ENCODE results near the gene ETV3. TPM values are rescaled to one million over a fixed set of nuclear protein-coding genes. Genes with fewer than 3 reads are reported as not detected.

The ETV3 gene
- polyA plus RNA-seq, 3 donors = 4.8 to 62.3 (median 6.3) TPM

DNA sequence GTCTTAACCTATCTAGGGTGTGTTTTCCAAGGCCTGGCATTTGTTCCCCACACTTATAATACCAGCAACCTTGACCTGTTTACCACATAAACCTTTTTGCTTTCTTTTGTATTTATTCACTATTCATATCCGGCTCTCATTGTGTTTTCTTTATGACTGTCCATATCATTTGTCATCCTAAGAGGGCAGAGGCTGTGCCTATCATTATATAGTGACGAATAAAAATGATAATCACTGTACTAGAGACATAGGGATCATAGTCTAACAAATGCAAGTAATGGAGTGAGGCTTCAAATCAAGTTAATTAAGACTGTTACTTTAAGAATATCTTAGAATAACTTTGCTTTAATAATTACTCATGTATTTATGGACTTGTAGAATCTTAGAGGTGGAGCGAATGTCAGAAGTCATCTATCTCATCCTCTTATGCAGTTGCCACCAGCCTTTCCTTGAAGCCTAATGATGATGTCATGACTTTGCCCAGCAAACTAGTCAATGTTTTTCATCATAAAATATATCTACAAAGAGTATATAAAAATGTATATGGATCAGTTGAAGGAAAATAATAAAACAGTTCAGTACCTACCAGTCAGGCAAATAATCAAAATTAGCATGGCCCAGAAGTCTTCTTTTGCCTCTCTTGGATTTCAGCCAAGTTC, 4.7 kb upstream of the ETV3 start:
- Mint-ChIP-seq H3K9me3 (no peaks in the 10 kb centered on the region), H3K27me3 (ENCODE audit: low read depth in 3 of 3) (peaks cover 0 to 5% (median 0%) of the 10 kb centered on the region in 3 donors), H3K36me3 (no peaks in the 10 kb centered on the region), H3K4me3 (no peak overlapping the region), H3K4me1 (peaks cover 13% of the 10 kb centered on the region), H3K27ac (peak overlapping the region in 1 of 7 donors; percentile 15)
- DNase-seq = no peak
- H3K9ac ChIP-seq (ENCODE audit: insufficient read depth, low read length, poor library complexity, severe bottlenecking) = no peak overlapping the region
- peaks cover 14 to 17% of the 10 kb centered on the region in 2 donors for H3K4me1 ChIP-seq (ENCODE audit: control insufficient read depth in 1 of 2, insufficient read depth in 2 of 2, low read length in 2 of 2)
- no CpG with 5 or more reads among the region's 3 CpGs for WGBS (ENCODE audit: insufficient coverage)
- H2AFZ ChIP-seq (ENCODE audit: insufficient read depth, low read depth, low read length, poor library complexity, severe bottlenecking) = no peak overlapping the region
- H3K4me3 ChIP-seq (replicated peaks in 1 of 3; ENCODE audit: low read depth in 2 of 3, low read length in 3 of 3) = no peak overlapping the region
- no peaks in the 10 kb centered on the region for H3K27me3 ChIP-seq (ENCODE audit: control insufficient read depth in 2 of 2, insufficient read depth in 2 of 2, low read length in 2 of 2)
- peaks cover under 1% of the 10 kb centered on the region for H3K79me2 ChIP-seq (ENCODE audit: insufficient read depth, low read length)
- H4K20me1 ChIP-seq (ENCODE audit: insufficient read depth, low read length) = peaks cover 2% of the 10 kb centered on the region
- no peaks in the 10 kb centered on the region for H3K36me3 ChIP-seq (replicated peaks in 1 of 2; ENCODE audit: control insufficient read depth in 1 of 2, insufficient read depth in 2 of 2, low read length in 2 of 2)
- intact Hi-C loops (cut with micrococcal nuclease) = no loop called here
- no peak overlapping the region for H3K4me2 ChIP-seq (replicated peaks; ENCODE audit: extremely low read depth, low read length, poor library complexity, severe bottlenecking)
- no peaks in the 10 kb centered on the region for H3K9me3 ChIP-seq (replicated peaks in 1 of 2; ENCODE audit: control insufficient read depth in 1 of 2, insufficient read depth in 1 of 2, low read length in 2 of 2)
- H3K27ac ChIP-seq (ENCODE audit: low read depth in 1 of 2, low read length in 2 of 2) = no peak overlapping the region
- TF ChIP-seq, protein P1, sequence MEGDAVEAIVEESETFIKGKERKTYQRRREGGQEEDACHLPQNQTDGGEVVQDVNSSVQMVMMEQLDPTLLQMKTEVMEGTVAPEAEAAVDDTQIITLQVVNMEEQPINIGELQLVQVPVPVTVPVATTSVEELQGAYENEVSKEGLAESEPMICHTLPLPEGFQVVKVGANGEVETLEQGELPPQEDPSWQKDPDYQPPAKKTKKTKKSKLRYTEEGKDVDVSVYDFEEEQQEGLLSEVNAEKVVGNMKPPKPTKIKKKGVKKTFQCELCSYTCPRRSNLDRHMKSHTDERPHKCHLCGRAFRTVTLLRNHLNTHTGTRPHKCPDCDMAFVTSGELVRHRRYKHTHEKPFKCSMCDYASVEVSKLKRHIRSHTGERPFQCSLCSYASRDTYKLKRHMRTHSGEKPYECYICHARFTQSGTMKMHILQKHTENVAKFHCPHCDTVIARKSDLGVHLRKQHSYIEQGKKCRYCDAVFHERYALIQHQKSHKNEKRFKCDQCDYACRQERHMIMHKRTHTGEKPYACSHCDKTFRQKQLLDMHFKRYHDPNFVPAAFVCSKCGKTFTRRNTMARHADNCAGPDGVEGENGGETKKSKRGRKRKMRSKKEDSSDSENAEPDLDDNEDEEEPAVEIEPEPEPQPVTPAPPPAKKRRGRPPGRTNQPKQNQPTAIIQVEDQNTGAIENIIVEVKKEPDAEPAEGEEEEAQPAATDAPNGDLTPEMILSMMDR (IDR thresholded peaks at IDR 0.05) = no peak

DNA sequence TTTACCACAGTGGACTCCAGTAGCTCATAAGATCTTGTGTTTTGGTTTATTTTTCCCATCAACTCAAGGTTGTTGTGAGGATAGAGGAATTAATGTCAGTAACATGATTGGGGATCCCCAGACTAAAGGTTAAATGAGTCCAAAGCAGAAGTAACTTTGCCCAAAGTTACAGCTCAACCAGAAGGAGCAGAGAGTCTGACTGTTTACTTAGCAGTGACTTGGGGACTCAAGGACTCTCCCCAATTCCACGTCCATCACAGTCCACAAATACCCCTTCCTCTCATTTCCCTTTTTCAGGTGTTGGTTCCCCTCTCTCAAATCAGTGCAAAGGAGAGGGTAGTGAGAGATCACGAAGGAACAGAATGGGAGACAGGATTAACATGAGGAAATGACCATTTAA, 4.0 kb upstream of the ETV3 start:
- no CpG with 5 or more reads among the region's 2 CpGs for WGBS (ENCODE audit: insufficient coverage)
- Histone ChIP-seq H3K4me2 (replicated peaks; ENCODE audit: extremely low read depth, low read length, poor library complexity, severe bottlenecking) (no peak overlapping the region), H3K27ac (ENCODE audit: low read depth in 1 of 2, low read length in 2 of 2) (no peak overlapping the region), H2AFZ (ENCODE audit: insufficient read depth, low read depth, low read length, poor library complexity, severe bottlenecking) (no peak overlapping the region), H3K9ac (ENCODE audit: insufficient read depth, low read length, poor library complexity, severe bottlenecking) (no peak overlapping the region), H3K4me1 (ENCODE audit: control insufficient read depth in 1 of 2, insufficient read depth in 2 of 2, low read length in 2 of 2) (peaks cover 10 to 12% of the 10 kb centered on the region in 2 donors), H4K20me1 (ENCODE audit: insufficient read depth, low read length) (peaks cover 8% of the 10 kb centered on the region), H3K27me3 (ENCODE audit: control insufficient read depth in 2 of 2, insufficient read depth in 2 of 2, low read length in 2 of 2) (no peaks in the 10 kb centered on the region), H3K9me3 (replicated peaks in 1 of 2; ENCODE audit: control insufficient read depth in 1 of 2, insufficient read depth in 1 of 2, low read length in 2 of 2) (no peaks in the 10 kb centered on the region), H3K36me3 (replicated peaks in 1 of 2; ENCODE audit: control insufficient read depth in 1 of 2, insufficient read depth in 2 of 2, low read length in 2 of 2) (no peaks in the 10 kb centered on the region), H3K4me3 (replicated peaks in 1 of 3; ENCODE audit: low read depth in 2 of 3, low read length in 3 of 3) (no peak overlapping the region), H3K79me2 (ENCODE audit: insufficient read depth, low read length) (peaks cover 7% of the 10 kb centered on the region)
- DNase-seq = peak; percentile 20 to 73 (median 31)
- intact Hi-C loops (cut with micrococcal nuclease) = no loop called here
- H3K4me1 Mint-ChIP-seq = peaks cover 13% of the 10 kb centered on the region
- H3K36me3 Mint-ChIP-seq = no peaks in the 10 kb centered on the region
- H3K27ac Mint-ChIP-seq = peak overlapping the region in 3 of 7 donors; percentile 15 to 46 (median 33)
- H3K27me3 Mint-ChIP-seq (ENCODE audit: low read depth in 3 of 3) = peaks cover 0 to 5% (median 0%) of the 10 kb centered on the region in 3 donors
- no peak overlapping the region for H3K4me3 Mint-ChIP-seq
- TF ChIP-seq, protein P1 (IDR thresholded peaks at IDR 0.05) = no peak
- no peaks in the 10 kb centered on the region for H3K9me3 Mint-ChIP-seq

All from CD14-positive monocyte (primary cell).